ENCODE measurements around the gene NUP85. TPM values are rescaled to one million over a fixed set of nuclear protein-coding genes. Genes with fewer than 3 reads are reported as not detected.

The NUP85 gene
- polyA plus RNA-seq, 1 experiment, result 31.5 TPM

DNA sequence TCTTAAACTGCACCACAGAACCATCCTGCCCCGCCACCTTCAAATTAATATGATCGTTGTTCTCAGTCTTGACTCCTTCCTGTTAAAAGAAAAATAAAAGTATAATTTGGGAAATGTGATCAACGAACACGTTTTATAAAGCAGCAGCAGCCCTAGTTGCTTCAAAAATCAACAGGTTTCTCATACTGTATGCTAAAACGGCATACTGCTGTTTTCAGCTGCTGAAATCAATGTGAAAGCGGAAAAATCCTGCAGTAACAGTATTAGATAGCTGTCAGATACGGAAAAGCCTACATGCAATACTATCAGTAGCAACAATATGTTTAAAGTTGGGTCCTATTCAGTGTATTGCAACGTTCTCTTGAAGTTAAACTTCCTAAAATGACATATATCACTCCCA is 24.4 kb upstream of the NUP85 start:
- CTCF ChIA-PET, result interaction anchor here (2.2 kb wide), 1 partner anchor 9 kb away, joined by 21 read pairs; no protein-coding TSS in a partner anchor
- Histone ChIP-seq H3K4me3 (ENCODE audit: low read depth, low read length) (peak overlapping the region; percentile 89), H3K27ac (ENCODE audit: low read depth, low read length) (no peak overlapping the region), H3K27me3 (ENCODE audit: control insufficient read depth, insufficient read depth, low read length) (no peaks in the 10 kb centered on the region), H3K9me3 (ENCODE audit: control insufficient read depth, insufficient read depth, low read length) (no peaks in the 10 kb centered on the region; the same call in 1 of the 2 replicates)
- TF ChIP-seq, protein P1, sequence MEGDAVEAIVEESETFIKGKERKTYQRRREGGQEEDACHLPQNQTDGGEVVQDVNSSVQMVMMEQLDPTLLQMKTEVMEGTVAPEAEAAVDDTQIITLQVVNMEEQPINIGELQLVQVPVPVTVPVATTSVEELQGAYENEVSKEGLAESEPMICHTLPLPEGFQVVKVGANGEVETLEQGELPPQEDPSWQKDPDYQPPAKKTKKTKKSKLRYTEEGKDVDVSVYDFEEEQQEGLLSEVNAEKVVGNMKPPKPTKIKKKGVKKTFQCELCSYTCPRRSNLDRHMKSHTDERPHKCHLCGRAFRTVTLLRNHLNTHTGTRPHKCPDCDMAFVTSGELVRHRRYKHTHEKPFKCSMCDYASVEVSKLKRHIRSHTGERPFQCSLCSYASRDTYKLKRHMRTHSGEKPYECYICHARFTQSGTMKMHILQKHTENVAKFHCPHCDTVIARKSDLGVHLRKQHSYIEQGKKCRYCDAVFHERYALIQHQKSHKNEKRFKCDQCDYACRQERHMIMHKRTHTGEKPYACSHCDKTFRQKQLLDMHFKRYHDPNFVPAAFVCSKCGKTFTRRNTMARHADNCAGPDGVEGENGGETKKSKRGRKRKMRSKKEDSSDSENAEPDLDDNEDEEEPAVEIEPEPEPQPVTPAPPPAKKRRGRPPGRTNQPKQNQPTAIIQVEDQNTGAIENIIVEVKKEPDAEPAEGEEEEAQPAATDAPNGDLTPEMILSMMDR (IDR thresholded peaks at IDR 0.05; ENCODE audit: low read depth, low read length), result no peak
- no peak for DNase-seq (ENCODE audit: low read depth, low spot score)
- POLR2A ChIA-PET, result no interaction called here

DNA sequence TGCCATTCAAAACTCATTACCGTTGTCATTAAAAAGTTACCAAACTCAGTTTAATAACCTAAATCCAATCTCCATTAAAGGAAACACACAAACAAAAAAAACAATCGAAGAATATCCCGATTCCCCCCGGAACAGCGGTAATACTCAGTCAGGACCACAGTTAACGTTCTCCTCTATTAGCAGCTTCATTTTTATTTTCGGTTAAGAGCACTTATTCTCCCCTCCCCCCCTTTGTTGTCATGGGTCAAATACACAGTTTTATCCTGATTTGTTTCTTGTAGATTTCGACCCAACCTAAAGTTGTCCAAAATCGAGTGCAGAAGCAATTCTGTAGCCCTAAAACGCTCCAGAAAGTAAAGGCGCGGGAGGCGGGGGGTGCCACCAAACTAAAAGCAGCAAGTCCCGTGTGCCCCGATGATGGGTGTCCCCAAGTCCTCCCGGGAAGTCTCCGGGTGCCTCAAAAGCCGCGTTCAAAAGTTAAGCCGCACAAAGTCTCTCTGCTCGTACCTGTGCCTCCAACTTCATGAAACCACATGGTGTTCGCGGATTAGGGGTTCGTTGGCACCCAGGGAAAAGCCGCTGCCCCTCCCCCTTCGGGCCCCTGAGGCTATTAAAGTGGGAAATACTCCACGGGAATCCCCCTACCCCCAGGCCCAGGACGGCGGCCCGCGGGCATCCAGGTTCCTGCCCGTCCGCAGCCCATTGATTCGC is 23.7 kb upstream of the NUP85 start:
- DNase-seq (ENCODE audit: low read depth, low spot score), result no peak
- Histone ChIP-seq H3K27ac (ENCODE audit: low read depth, low read length) (peak overlapping the region; percentile 52), H3K9me3 (ENCODE audit: control insufficient read depth, insufficient read depth, low read length) (no peaks in the 10 kb centered on the region; the same call in 1 of the 2 replicates), H3K27me3 (ENCODE audit: control insufficient read depth, insufficient read depth, low read length) (no peaks in the 10 kb centered on the region), H3K4me3 (ENCODE audit: low read depth, low read length) (peak overlapping the region; percentile 89)
- CTCF ChIA-PET, result interaction anchor here (2.2 kb wide), 1 partner anchor 10 kb away, joined by 21 read pairs; no protein-coding TSS in a partner anchor
- TF ChIP-seq, protein P1 (IDR thresholded peaks at IDR 0.05; ENCODE audit: low read depth, low read length), result no peak
- POLR2A ChIA-PET, result no interaction called here

DNA sequence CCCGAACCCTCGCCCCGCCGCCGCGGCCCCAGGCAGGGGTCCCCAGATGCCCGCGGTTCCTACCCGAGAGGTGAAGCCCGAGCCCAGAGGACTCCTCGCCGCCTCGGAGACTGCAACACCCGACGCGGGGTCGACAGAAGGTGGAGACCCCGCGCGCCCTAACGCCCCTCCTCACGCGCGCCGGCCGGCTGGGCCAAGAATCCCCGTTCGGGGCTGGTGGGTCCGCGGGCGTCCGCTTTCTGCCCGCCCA is 23.2 kb upstream of the NUP85 start:
- CTCF ChIA-PET, result no interaction called here
- no peaks in the 10 kb centered on the region for H3K27me3 ChIP-seq (ENCODE audit: control insufficient read depth, insufficient read depth, low read length)
- peak overlapping the region; percentile 89 for H3K4me3 ChIP-seq (ENCODE audit: low read depth, low read length)
- POLR2A ChIA-PET, result no interaction called here
- DNase-seq (ENCODE audit: low read depth, low spot score), result no peak
- peak overlapping the region; percentile 52 for H3K27ac ChIP-seq (ENCODE audit: low read depth, low read length)
- H3K9me3 ChIP-seq (ENCODE audit: control insufficient read depth, insufficient read depth, low read length), result no peaks in the 10 kb centered on the region; the same call in 1 of the 2 replicates
- TF ChIP-seq, protein P1 (IDR thresholded peaks at IDR 0.05; ENCODE audit: low read depth, low read length), result no peak

DNA sequence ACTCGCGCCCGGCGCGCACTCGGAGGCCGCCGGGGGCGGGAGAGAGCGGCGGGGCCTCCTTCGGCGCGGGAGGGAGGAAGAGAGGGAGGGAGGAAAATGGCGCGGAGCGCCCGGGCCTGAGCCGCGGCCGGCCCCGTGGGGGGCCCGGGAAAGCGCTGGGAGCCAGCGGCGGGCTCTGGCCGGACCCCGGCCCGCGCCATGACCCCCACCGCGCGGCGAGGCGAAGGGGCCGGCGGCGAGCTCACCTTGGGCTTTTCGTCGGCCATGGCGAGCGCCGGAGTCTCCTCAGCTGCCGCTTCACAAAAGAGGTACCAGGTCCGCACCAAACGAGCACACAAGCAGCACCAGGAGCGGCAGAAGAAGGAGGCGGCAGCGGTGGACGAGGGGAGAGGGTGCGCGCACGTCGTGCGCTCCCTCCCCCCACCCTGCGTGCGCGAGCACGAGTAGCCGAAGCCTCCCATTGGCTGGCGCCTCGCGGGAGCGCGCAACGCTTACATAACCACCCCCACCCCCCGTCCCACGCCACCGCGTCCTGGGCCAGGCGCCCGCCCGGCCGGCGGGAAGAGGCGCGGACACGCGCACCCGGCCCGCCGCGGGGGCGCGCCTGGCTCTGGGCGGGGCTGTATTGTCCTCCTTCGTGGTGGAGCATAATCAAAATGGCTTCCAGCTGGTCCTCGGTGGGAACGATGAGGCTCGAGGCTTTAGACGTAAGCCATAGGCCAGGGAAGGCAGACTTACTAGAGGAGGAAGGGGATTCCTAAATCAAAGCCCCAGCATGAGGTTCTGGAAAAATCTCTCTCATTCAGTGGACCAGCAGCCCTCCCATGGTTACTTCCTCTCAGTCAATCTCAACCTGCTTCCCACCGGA is 22.7 kb upstream of the NUP85 start, which contains the start of gene SUMO2:
TSS of gene SUMO2 (minus strand) at position 391 of the 868 bp plus-strand sequence. CDS start at position 266, 125 bp downstream.
- TF ChIP-seq, protein P1 (IDR thresholded peaks at IDR 0.05; ENCODE audit: low read depth, low read length), result peak; percentile 36; the same call in 1 of the 2 replicates
- Histone ChIP-seq H3K27ac (ENCODE audit: low read depth, low read length) (peak within 1 kb of the TSS; percentile 95), H3K4me3 (ENCODE audit: low read depth, low read length) (peak within 1 kb of the TSS; percentile 89), H3K27me3 (ENCODE audit: control insufficient read depth, insufficient read depth, low read length) (no peaks in the 10 kb centered on the region), H3K9me3 (ENCODE audit: control insufficient read depth, insufficient read depth, low read length) (no peaks in the 10 kb centered on the region; the same call in 1 of the 2 replicates)
- peak; percentile 89 for DNase-seq (ENCODE audit: low read depth, low spot score)
- ChIA-PET CTCF (interaction anchor here (1.1 kb wide), 1 partner anchor 11 kb away, joined by 3 read pairs; no protein-coding TSS in a partner anchor), POLR2A (no interaction called here)

Measured in AG04450 (cell line).